Left hindlimb (tissue), 1 donor: ENCODE results near the gene ACTL10.
A peak's percentile ranks its signal among the peaks of the same experiment; 100 is the strongest.
"Not testable (repeated sequence)": the region's sequence is repeated elsewhere in the genome, so short reads cannot be mapped to it uniquely, and the experiment has no call there.

Experiments used
- DNase-seq: peaks from one replicate; pipeline ENCODE4 v3.0.0-alpha.2; 2018

ACTL10 gene

GRCh38 chr20:33666293-33667244 is at the start of gene ACTL10:
Gene ACTL10, plus strand, starts transcription at chr20:33666943. Its CDS starts 555 bp downstream, at chr20:33667498.
- peak; percentile 94 for DNase-seq

GRCh38 chr20:33621717-33622400 is 44.9 kb upstream of the ACTL10 start:
- DNase-seq = no peak

GRCh38 chr20:33622705-33623365 is 43.9 kb upstream of the ACTL10 start:
- DNase-seq = no peak

GRCh38 chr20:33624399-33624798 is 42.3 kb upstream of the ACTL10 start:
- DNase-seq = no peak

- DNase-seq = no peak
These were observed 40.6 kb upstream of the ACTL10 start for GRCh38 chr20:33626190-33626589.

GRCh38 chr20:33627577-33628216 is 39.0 kb upstream of the ACTL10 start:
- DNase-seq = no peak

GRCh38 chr20:33629533-33629932 is 37.2 kb upstream of the ACTL10 start:
- no peak for DNase-seq

GRCh38 chr20:33629979-33630378 is 36.8 kb upstream of the ACTL10 start:
- DNase-seq = no peak

GRCh38 chr20:33630507-33630906 is 36.2 kb upstream of the ACTL10 start:
- no peak for DNase-seq

- DNase-seq = not testable (repeated sequence)
These were observed 34.8 kb upstream of the ACTL10 start for GRCh38 chr20:33631910-33632309.

GRCh38 chr20:33635341-33635740 is 31.4 kb upstream of the ACTL10 start:
- no peak for DNase-seq

- no peak for DNase-seq
These were observed 30.0 kb upstream of the ACTL10 start for GRCh38 chr20:33636776-33637175.

- no peak for DNase-seq
These were observed 26.5 kb upstream of the ACTL10 start for GRCh38 chr20:33640287-33640686.

- no peak for DNase-seq
These were observed 22.3 kb upstream of the ACTL10 start for GRCh38 chr20:33644313-33645071.

GRCh38 chr20:33645072-33645358 is 21.7 kb upstream of the ACTL10 start:
- no peak for DNase-seq

GRCh38 chr20:33645396-33645795 is 21.3 kb upstream of the ACTL10 start:
- no peak for DNase-seq

GRCh38 chr20:33646191-33646590 is 20.6 kb upstream of the ACTL10 start:
- DNase-seq = no peak

- not testable (repeated sequence) for DNase-seq
These were observed 19.7 kb upstream of the ACTL10 start for GRCh38 chr20:33646959-33647602.

- no peak for DNase-seq
These were observed 18.9 kb upstream of the ACTL10 start for GRCh38 chr20:33647603-33648395.

- DNase-seq = no peak
These were observed 18.2 kb upstream of the ACTL10 start for GRCh38 chr20:33648396-33649004.
